Natural killer cell treated with Interleukin-12 subunit alpha and Interleukin-12 subunit beta and Interleukin-15 and Interleukin-18, amount 100 ng/mL, for 72 hours (primary cell): ENCODE results near the gene LZTFL1. TPM values are rescaled to one million over a fixed set of nuclear protein-coding genes. Genes with fewer than 3 reads are reported as not detected.

Source experiments
- ATAC-seq, 2 donors: fragments of 150-1000 bp; cut with Tn5 transposase in 1 of 2; sonication (Bioruptor Pico), chemical (Tn5 transposase) in 1 of 2; 2 replicates each; pipeline ENCODE4 v1.10.0; 2021
- DNase-seq: peaks from one replicate; pipeline ENCODE4 v3.0.0; 2022; ENCODE audit warnings: low spot score
- H3K27ac Mint-ChIP-seq, 2 donors: 1 replicate in 1 of 2; 2 replicates in 1 of 2; pipeline ENCODE4 v1.8.0; 2022; ENCODE audit warnings: mixed read lengths in 2 of 2, mild to moderate bottlenecking in 1 of 2, moderate library complexity in 1 of 2
- H3K27me3 Mint-ChIP-seq, 2 donors: 1 replicate in 1 of 2; 2 replicates in 1 of 2; pipeline ENCODE4 v1.8.0; 2022; ENCODE audit warnings: mixed read lengths in 2 of 2
- H3K36me3 Mint-ChIP-seq: one replicate; pipeline ENCODE4 v1.8.0; 2022; ENCODE audit warnings: mixed read lengths
- H3K4me1 Mint-ChIP-seq, 2 donors: 1 replicate in 1 of 2; 2 replicates in 1 of 2; pipeline ENCODE4 v1.8.0; 2022; ENCODE audit warnings: low read depth in 2 of 2, mixed read lengths in 2 of 2, mild to moderate bottlenecking in 1 of 2
- H3K4me3 Mint-ChIP-seq: one replicate; pipeline ENCODE4 v1.8.0; 2022; ENCODE audit warnings: mixed read lengths
- H3K9me3 Mint-ChIP-seq: 2 replicates; pipeline ENCODE4 v1.8.0; 2022; ENCODE audit warnings: mixed read lengths
- total RNA-seq, 2 donors: library from RNA; stranded (reverse); gene quantifications; one replicate each; pipeline ENCODE4 v1.2.3, GENCODE V29; 2022

LZTFL1 gene
- total RNA-seq, 2 donors from 2014 or later, result 6.7 to 7.1 TPM

DNA sequence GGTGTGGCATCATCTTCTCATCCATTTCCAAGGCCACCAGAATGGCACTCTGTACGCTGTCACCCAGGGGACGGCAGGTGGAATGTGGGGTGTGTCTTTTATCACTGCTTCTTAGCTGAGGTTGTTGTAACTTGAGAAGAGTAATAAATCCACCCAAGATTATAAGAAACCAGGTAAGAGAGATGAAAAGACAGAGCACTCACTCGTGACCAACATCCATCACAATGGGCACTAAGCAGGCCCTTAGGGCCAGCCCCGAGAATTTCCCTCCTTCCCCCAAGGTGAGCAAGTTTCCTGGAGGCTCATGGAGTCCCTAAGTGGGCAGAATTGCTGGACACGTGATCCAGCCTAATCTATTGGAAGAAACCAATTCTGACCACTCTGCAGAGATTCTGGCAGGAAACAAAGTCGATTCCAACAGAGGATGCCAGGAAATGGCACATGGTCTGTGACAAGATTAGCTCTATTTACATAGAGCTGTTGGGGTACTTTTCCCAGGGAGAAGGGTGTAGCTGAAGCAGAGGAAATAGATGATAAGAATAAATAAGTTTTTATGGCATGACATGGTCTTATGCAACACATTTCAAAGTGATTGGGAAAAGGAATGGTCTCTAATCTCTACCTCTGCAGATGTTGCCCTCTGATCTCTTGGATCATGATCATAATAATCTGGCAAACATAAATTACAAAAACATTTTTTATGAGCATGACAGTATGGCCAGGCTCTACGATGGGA is 68.0 kb downstream of the LZTFL1 start:
- Mint-ChIP-seq H3K4me3 (no peak overlapping the region), H3K4me1 (peaks cover 0 to 3% of the 10 kb centered on the region in 2 donors), H3K27ac (no peak overlapping the region), H3K36me3 (no peaks in the 10 kb centered on the region), H3K27me3 (no peaks in the 10 kb centered on the region), H3K9me3 (no peaks in the 10 kb centered on the region)
- DNase-seq, result no peak
- no peak for ATAC-seq

Other genes with a start within 250 kb of the LZTFL1 start
- gene LIMD1, start 247.4 kb downstream of the LZTFL1 start, total RNA-seq, result 10 to 100 TPM; 34.4 to 71.4 TPM
- gene SACM1L, start 152.7 kb downstream of the LZTFL1 start, total RNA-seq, result 10 to 100 TPM; 73.4 to 75.8 TPM
- gene SLC6A20, start 45.6 kb downstream of the LZTFL1 start, total RNA-seq, result not detected
- not detected for gene CCR9, start 44.4 kb upstream of the LZTFL1 start, total RNA-seq
- gene CXCR6, start 101.3 kb upstream of the LZTFL1 start, total RNA-seq, result 1 to 10 TPM; 4.0 to 5.3 TPM
- gene FYCO1, start 153.7 kb upstream of the LZTFL1 start, total RNA-seq, result 10 to 100 TPM; 14.6 to 30.3 TPM
- gene XCR1, start 185.4 kb upstream of the LZTFL1 start, total RNA-seq, result not detected